Fibroblast of skin of left biceps (primary cell): Measurements from ENCODE around the gene UGCG.
"Not testable (repeated sequence)": the region's sequence is repeated elsewhere in the genome, so short reads cannot be mapped to it uniquely, and the experiment has no call there.

Experiments
- DNase-seq, 2 experiments: peaks; one replicate each; pipeline ENCODE4 v3.0.0-alpha.2; 2013; ENCODE audit warnings: low read depth in 2 of 2

UGCG gene

DNA sequence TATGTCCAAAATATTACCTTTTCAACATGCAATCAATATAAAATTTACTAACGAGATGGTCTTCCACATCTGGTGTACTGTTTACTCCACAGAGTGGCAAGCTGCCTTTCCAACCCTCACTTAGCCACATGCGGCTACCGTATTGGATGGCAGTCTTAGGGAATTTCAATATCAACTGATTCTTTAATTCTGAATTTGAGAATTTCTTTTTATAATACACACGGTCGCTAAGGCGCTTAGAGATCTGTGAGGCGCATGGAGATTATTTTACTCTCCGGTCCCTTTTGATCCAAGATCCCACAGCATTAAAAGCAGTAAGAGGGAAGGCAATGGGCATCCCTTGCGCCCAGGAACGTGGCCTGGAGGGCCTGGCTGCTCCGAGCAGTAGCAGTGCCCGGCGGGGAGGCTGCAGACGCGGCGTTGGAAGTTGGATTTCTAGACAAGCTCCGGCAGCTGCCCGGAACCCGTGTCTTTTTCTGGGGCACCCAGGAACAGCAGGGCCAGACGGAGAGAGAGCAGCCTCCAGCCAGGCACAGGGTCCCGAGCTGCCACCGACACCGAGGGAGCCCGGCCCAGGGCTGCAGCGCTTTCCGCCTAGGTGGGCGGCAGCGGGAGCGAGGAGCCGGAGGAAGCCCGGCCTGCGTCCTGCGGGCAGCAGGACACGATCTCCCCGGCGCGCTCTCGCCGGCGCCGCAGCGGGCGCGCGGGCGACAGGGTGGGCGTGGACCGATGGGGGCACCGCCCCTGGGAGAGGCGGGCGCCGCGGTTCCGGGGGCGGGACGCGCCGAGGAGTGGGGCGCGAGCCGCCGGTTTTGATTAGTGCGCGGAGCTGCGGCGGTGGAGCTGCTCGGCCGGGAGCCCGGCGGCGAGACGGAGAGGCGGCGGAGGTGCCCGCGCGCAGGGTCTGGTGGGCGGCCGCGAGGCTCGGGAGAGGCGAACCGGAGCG is at the start of gene UGCG:
UGCG (plus strand) TSS at position 819 of the 946 bp plus-strand sequence. CDS start 402 bp downstream, outside the sequence.
- DNase-seq: peak; percentile 80 to 81

DNA sequence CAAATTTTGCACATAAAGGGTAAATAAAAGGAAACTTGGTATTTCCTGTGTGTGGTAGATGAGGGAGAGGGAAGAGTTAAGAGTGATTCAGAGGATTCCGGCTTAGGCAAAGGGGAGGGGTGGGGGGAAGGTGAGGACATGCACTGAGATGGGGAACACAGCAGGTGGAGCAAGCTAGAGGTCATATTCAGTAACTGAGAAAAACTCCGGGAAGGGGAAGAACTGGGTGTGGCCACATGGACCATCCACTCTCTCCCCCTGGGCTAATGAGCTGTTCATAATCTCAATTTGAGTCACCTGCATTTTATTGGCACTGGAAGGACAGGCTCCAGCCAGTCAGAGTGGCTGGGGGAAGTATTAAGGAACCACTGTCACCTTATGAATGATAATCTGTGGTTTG is 45.1 kb upstream of the UGCG start:
- DNase-seq: no peak

DNA sequence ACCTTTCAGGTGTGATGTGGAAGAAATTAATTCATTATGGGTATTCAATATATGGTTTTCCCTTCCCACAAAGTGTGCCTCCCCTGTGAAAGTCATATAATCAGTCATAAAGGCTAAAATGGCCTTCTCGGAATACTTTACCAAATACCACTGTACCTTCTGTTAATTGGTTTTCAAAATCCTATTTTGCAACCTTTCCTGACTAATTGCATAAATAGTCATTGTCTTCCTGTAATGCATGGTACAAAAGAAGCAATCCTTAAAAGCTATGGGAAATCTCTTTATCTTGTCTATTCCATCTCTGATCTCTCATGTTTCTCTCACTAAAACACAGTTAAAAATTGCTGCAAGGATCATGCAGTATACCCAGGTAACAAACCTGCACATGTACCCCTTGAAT is 44.3 kb upstream of the UGCG start:
- DNase-seq: no peak

DNA sequence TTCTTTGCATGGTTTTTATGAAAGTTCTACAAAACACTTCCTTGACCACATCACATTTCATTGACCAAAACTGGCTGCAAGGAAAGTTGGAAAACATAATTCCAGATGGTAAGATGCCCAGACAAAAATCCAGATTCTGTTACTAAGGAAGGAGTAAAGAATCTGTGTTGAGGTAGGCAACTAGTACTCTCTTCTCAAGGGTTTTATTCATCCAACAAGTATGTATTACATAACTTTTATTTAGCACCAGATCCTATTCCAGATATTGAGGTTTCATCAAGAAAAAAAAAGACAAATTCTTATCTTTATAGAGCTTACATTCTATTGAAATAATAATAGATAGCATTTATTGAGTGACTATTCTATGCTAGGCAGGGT is 43.2 kb upstream of the UGCG start:
- DNase-seq: no peak

DNA sequence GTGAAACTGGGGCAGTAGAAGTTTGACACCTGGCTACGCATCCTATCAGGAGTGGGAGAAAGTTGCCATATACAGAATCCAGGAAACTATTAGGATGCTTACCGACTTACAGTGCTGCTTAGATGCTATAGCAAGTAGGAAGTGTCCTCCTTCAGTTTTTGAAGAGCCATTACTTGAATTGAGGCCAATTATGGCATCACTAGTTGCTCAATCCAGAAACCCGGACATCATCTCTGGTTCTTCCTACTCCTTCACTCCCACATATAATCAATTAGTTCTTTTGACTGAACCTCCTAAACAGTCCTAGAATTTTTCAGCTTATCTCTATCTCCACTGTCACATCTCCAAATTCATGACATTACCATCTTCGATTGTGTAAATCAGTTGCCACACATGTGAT is 41.8 kb upstream of the UGCG start:
- no peak for DNase-seq

DNA sequence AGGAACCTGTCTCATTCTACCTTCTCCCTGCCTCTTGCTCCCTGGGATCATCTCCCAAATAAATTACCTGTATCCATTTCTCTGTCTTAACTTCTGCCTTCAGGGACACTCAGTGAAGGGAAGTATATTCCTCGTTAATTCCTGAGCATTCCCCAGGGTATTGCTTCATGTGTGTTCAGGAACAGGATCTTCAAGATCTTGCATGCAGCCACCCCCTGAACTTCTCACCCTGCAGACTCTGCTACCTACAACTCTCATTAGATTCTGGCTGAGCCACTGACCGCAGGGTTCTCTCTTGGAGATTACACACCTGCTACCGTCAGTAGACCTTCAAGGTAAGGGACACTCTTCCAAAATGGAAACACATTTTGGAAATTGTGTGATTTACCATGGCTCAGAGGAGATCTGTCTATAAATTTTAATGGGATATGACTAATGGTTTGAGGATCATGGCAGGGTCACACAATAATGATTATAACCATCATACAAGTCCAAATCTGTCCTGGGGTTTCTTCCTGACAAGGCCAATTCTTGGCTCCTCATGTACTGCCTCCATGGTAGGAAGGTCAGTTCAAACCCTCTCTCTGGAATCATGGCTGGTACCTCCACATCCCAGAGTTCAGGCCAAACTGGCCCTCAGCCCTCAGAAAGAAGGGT is 38.9 kb upstream of the UGCG start:
- DNase-seq: no peak

DNA sequence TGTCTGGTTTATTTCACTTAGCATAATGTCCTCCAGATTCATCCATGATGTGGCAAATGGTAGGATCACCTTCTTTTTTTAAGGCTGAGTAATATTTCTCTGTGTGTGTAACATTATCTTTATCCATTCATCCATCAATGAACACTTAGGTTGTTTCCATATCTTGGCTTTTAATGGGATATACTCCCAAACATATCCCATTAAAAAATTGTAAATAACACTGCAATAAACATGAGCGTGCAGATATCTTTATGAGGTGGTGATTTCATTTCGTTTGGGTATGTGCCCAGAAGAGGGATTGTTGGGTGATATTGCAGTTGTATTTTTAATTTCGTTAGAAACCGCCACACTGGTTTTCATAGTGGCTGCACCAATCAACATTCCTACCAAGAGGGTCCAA is 36.2 kb upstream of the UGCG start:
- no peak for DNase-seq

DNA sequence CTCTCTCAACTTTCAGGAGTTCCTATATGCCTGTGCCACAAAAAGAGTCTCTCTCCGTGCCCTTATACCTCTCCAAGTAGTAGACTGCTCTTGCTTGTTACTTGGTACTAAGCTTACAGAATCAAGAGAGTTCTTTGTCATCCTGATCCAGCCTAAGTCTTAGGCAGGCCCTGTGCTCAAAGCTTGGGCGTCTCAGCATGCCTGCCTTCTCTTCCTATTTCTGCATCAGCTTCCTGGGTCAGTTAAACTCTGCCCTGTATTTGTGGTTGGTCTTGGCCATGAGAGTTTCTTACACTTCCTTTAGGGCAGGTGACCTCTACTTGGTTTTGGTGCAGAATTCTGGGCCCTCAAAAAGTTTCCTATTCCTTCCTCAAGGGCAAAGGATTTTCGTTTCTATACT is 33.0 kb upstream of the UGCG start:
- no peak for DNase-seq

DNA sequence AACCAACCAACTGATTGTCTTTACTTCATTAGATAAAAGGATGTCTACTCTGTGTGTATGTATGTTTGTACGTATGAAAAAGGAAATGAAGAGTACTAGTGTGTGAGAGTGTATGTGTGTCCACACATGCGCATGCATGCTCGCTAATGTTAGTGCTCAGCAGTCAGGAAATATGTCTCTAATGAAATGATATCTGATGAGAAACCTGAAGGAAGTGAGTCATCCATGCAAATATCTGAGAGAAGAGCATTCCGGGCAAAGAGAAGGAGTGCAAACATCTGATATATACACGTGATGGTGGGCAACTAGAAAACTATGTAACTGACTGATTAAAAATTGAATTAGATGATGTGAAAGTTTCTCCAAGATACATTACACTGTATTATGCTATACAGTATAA is 29.6 kb upstream of the UGCG start:
- peak; percentile 70 to 73 for DNase-seq

DNA sequence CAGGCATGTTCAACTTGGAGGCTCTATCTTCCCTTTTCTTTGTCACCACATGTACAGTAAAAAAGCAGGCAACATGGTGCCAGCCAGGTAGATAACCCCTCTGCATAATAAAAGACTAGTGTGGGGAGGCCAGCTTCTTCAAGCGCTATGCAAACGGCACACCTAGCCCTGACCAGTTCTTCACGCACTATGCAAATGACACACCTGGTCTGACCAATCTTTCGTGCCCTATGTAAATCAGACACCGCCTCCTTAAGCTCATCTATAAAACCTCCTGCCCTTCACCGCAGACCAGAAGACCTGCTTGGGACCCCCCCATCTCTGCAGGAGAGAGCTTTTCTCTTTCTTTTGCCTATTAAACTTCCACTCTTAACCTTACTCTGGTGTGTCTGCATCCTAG is 28.1 kb upstream of the UGCG start:
- DNase-seq: no peak

DNA sequence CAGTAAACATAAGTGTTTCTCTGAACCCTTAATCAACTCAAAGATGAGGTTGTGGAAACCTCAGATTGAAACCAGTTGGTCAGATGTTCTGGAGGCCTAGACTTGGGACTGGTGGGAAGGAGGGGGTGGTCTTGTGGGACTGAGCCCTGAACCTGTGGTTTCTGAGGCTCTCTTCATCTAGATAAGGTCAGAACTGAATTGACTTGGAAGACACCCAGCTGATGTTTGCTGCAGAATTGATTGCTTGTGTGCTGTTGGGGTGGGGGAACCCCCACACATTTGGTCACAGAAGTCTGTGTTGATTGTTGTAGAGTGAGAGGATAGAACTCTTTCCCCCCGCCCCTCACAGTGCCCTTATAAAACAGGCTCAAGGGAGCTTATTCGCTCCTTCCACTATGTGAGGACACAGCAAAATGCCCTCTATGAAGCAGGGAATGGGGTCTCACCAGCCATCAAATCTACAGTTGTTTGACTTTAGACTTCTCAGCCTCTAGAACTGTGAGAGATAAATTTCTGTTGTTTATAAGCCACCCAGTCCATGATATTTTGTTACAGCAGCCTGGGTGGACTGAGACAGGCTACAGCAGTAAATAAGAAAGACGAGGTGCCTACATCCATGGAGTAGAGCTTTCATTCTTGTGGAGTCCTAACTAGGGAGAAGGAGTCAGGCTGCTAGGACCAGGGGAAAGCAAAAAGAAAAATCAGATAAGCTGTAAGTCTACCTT is 25.7 kb upstream of the UGCG start:
- no peak for DNase-seq

DNA sequence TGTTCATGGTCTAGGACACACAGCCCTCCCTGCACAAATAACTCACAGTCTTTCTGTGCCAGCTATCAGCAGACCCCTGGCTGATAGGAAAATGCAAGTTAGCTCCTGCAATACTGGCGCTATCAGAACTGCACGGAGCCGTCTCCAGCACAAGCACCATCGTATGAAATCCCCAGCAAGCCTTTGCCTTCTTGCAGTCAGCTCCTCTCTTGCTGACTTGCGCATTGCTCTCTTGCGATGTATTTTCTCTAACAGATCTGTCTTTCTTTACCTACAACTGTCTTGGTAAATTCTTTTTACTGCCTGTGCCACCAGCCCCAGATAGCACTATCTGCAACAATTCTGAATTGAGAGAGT is 25.1 kb upstream of the UGCG start:
- DNase-seq: no peak

DNA sequence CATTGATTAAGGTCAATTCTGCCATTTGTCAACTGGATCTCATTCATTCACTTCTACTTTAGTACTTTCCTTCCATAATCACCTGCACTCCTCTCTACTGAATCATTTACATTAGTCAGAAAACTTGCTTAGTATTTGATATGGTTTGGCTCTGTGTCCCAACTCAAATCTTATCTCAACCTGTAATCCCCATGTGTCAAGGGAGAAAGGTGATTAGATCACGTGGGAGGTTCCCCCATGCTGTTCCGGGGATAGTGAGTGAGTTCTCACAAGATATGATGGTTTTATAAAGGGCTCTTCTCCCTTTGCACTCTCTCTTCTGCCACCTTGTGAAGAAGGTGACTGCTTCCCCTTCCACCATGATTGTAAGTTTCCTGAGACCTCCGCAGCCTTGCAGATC is 23.7 kb upstream of the UGCG start:
- no peak for DNase-seq

DNA sequence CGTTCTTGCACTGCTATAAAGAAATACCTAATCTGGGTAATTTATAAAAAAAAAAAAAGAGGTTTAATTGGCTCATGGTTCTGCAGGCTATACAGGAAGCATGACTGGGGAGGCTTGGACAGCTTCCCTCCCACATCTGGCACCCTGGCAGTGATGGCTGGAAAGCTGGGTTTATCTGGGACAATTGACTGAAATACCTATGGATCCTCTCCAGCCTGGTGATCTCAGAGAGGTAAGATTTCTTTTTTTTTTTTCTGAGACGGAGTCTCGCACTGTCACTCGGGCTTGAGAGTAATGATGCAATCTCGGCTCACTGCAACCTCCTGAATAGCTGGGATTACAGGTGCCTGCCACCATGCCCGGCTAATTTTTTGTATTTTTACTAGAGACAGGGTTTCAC is 22.7 kb upstream of the UGCG start:
- DNase-seq: no peak

DNA sequence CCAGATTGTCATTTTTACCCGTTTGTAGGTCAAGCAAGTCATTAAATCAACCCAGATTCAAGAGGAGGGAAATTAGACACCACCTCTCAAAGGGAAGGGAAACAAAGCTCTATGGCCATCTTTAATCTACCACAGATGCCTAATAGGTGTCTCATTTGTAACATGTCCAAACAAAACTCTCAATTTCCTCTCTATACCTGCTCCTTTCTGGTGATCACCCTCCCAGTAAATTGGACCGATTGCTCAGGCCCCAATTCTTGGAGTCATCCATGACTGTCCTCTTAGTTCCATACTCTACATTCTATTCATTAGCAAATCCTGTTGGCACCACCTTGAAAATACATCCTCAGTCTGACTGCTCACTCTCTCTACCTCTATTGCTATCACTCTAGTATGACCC is 22.1 kb upstream of the UGCG start:
- no peak for DNase-seq

DNA sequence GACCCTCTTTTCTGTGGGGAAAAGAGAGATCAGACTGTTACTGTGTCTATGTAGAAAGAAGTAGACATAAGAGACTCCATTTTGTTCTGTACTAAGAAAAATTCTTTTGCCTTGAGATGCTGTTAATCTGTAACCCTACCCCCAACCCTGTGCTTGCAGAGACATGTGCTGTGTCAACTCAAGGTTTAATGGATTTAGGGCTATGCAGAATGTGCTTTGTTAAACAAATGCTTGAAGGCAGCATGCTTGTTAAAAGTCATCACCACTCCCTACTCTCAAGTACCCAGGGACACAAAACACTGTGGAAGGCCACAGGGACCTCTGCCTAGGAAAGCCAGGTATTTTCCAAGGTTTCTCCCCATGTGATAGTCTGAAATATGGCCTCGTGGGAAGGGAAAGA is 21.3 kb upstream of the UGCG start:
- DNase-seq: not testable (repeated sequence)

DNA sequence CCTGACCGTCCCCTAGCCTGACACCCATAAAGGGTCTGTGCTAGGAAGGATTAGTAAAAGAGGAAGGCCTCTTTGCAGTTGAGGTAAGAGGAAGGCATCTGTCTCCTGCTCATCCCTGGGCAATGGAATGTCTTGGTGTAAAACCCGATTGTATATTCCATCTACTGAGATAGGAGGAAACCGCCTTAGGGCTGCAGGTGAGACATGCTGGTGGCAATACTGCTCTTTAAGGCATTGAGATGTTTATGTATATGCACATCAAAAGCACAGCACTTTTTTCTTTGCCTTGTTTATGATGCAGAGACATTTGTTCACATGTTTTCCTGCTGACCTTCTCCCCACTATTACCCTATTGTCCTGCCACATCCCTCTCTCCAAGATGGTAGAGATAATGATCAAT is 20.9 kb upstream of the UGCG start:
- not testable (repeated sequence) for DNase-seq

DNA sequence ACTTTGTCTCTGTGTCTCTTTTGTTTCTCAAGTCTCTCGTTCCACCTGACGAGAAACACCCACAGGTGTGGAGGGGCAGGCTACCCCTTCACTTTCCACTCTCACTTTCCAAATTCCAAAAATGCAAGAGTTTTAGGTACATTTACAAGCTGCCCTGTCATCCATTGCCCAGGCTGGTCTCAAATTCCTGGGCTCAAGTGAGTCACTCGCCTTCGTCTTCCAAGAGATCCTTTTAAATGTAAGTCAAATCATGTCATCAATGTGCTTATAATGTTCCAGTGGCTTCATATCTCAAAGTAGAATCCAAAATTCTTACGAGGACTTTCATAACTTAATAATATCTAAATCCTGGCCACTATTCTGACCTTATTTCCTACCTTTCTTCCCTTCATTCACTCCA is 20.4 kb upstream of the UGCG start:
- no peak for DNase-seq

DNA sequence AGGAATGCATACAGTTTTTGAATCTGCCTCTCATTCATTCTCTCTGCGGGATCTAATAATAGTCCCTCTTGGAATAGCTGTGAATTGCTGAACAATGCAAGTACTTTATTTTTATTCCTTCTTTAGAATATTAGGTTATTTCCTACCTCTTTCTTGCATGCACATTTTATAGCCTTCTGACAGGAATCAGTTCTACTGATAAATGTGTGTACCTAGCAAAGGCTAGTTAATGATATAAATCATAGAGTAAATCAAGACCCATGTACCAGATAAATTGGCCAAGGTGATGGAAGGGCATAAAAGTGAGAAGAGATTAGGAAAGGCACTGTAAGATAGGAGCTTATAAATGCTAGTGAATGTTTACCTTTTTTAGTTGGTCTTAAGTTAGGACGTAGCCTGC is 19.2 kb upstream of the UGCG start:
- DNase-seq: no peak

DNA sequence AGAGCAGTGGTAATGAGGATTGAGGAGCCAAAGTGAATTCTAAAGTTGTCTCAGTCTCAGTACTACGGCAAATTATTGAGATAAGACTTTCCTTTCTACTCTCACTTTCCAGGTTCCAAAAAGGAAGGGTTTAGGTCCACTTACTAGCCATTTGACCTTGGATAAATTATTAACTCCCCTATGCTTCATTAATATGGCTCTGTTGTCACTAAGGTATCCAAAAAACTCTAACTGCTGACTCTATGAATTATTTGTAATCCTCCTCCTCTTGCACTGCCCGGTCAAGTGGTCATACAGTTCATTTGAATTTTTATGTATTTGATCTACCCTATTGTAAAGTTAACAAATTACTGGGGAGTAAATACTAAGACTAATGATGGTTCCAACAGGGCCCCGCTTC is 17.7 kb upstream of the UGCG start:
- no peak for DNase-seq

DNA sequence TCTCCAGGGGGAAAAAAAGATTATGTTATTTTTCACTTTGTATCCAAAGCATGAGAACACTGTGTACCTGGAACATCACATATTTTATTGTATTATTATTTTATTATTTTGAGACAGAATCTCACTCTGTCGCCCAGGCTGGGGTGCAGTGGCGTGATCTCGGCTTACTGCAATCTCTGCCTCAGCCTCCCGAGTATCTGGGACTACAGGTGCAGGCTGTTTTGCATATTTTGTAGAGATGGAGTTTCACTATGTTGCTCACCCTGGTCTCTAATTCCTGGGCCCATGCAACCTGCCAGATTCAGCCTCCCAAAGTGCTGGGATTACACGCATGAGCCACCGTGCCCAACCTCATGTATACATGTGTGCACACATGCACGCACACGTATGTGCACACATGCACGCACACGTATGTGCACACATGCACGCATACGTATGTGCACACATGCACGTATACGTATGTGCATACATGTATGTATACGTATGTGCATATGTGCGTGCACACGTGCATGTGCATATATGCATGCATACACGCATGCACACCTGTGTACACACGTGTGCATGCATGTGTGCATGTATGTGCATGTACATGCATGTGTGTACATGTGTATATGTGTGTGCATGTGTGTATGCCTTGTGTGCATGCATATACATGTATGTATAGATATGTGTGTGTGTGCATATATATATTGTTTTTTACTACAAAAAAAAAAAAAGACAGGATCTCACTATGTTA is 9.5 kb upstream of the UGCG start:
- DNase-seq: no peak

DNA sequence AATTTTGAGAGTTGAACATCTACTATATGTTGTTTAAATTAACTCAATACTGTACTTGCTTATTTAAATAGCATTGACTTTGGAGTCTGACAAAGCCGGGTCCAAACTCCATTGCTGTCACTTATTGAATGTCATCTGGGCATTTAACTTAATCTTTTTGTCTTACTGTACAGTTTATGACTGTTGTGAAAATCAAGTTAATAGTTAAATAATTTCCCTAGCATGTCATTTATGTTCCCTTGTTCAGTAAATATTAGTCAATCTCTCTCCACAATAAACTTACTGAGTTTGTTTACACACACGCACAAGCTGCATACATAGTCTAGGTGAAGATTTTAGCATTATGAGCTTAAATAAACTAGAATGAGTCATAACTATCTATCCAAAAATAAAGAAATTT is 6.3 kb upstream of the UGCG start:
- DNase-seq: no peak
